Coronary artery (tissue), 2 donors: ENCODE data around the gene EPB41L2.
A peak's percentile ranks its signal among the peaks of the same experiment; 100 is the strongest.
"Not testable (repeated sequence)": the region's sequence is repeated elsewhere in the genome, so short reads cannot be mapped to it uniquely, and the experiment has no call there.

Source experiments
- DNase-seq: peaks from one replicate; pipeline ENCODE4 v3.0.0-alpha.2; 2017; ENCODE audit warnings: low spot score
- H3K27ac ChIP-seq, 2 donors: fragments of 200-600 bp; sonication (generic); one replicate each; pipeline ENCODE4 v1.5.1; 2016 to 2019
- H3K4me3 ChIP-seq: fragments of 200-600 bp; sonication (generic); 2 replicates; pipeline ENCODE4 v1.5.1; 2016; ENCODE audit warnings: mild to moderate bottlenecking, moderate library complexity
- TF ChIP-seq, protein P1 (sequence below): fragments of 200-600 bp; sonication (generic); IDR thresholded peaks from one replicate; pipeline ENCODE4 v1.5.1; 2019; ENCODE audit warnings: antibody characterized with exemption

EPB41L2 gene

DNA sequence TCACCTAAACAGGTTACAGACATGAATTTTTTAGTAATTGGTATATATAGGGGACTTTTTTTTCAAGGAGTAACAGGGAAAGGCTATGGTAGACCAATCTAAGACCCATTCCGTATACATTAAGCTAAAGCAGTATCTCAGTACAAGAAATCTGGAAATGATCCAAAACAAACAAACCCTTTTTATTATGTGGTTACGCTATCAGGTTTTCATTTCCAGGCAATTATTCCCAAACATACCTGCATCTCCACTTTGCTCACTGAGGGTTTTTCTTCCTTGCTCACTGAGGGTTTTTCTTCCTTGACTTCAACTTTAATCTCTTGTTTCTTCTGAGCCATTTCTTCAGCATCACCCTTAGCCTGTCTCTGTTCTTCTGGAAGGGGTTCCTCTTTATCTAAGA, 107.3 kb downstream of the EPB41L2 start:
- no peak overlapping the region for H3K4me3 ChIP-seq
- TF ChIP-seq, protein P1, sequence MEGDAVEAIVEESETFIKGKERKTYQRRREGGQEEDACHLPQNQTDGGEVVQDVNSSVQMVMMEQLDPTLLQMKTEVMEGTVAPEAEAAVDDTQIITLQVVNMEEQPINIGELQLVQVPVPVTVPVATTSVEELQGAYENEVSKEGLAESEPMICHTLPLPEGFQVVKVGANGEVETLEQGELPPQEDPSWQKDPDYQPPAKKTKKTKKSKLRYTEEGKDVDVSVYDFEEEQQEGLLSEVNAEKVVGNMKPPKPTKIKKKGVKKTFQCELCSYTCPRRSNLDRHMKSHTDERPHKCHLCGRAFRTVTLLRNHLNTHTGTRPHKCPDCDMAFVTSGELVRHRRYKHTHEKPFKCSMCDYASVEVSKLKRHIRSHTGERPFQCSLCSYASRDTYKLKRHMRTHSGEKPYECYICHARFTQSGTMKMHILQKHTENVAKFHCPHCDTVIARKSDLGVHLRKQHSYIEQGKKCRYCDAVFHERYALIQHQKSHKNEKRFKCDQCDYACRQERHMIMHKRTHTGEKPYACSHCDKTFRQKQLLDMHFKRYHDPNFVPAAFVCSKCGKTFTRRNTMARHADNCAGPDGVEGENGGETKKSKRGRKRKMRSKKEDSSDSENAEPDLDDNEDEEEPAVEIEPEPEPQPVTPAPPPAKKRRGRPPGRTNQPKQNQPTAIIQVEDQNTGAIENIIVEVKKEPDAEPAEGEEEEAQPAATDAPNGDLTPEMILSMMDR, result no peak
- no peak for DNase-seq
- H3K27ac ChIP-seq, result no peak overlapping the region

GRCh38 chr6:130949553-130949952, 113.5 kb downstream of the EPB41L2 start:
- no peak overlapping the region for H3K4me3 ChIP-seq
- TF ChIP-seq, protein P1, result no peak
- H3K27ac ChIP-seq, result no peak overlapping the region
- DNase-seq, result no peak

- TF ChIP-seq, protein P1, result no peak
- DNase-seq, result no peak
- no peak overlapping the region for H3K4me3 ChIP-seq
- H3K27ac ChIP-seq, result no peak overlapping the region
Measured at GRCh38 chr6:130947464-130947863, 115.6 kb downstream of the EPB41L2 start.

DNA sequence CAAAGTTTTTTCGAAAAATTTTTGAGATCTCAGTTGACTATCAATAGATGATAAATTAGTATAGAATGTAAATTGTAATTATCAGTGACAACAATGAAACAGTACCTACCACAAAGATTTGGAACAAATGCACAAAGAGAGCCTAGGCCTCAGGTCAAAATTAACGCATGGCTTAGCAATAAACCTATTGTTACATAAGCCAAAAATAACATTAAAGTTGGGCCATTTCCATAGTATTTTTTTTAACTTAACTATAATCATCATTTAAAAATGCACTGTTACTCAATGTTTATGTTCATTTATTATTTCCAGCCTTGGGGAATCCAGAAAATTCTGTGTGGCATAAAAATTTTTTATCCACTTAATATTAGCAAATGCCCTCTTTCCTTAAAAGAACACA, 117.0 kb downstream of the EPB41L2 start:
- TF ChIP-seq, protein P1, result no peak
- Histone ChIP-seq H3K4me3 (no peak overlapping the region), H3K27ac (no peak overlapping the region)
- no peak for DNase-seq

DNA sequence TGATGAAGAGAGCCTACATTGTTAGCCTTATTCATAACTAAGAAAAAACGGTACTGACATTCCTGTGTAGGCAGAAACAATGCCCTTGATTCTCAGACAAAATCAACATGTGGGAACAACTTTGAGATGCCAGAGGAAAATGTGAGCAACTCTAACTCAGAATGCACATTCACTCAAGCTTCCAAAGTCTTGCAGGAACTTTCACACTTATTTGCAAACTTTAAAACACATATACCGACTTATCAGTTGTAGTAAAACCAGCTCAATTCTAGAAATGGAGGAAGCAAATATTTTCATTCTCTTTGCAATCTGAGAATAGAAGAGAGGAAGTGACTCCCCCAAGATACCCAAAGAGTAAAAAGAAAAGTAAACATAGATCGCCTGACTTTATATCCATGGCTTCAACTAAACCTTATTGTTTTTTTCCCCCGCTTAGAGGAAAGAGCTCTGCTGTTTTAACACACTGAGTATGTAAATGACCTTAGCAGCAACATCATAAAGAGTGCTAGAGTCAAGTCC, 117.6 kb downstream of the EPB41L2 start:
- TF ChIP-seq, protein P1, result no peak
- DNase-seq, result no peak
- no peak overlapping the region for H3K27ac ChIP-seq

GRCh38 chr6:130944486-130944885, 118.6 kb downstream of the EPB41L2 start:
- H3K4me3 ChIP-seq, result no peak overlapping the region
- peak overlapping the region in 1 of 2 donors; percentile 45 for H3K27ac ChIP-seq
- no peak for DNase-seq
- TF ChIP-seq, protein P1, result no peak

More for the DNA sequence above, 117.6 kb downstream of the EPB41L2 start:
- peak overlapping the region; percentile 20 for H3K4me3 ChIP-seq

- TF ChIP-seq, protein P1, result no peak
- Histone ChIP-seq H3K4me3 (no peak overlapping the region), H3K27ac (no peak overlapping the region)
- no peak for DNase-seq
Measured at GRCh38 chr6:130943738-130944137, 119.3 kb downstream of the EPB41L2 start.

DNA sequence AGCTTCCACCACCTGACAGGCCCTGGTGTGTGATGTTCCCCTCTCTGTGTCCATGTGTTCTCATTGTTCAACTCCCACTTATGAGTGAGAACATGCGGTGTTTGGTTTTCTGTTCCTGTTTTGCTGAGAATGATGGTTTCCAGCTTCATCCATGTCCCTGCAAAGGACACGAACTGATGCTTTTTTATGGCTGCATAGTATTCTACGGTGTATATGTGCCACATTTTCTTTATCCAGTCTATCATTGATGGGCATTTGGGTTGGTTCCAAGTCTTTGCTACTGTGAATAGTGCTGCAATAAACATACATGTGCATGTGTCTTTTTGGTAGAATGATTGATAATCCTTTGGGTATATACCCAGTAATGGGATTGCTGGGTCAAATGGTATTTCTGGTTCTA, 120.3 kb downstream of the EPB41L2 start:
- H3K27ac ChIP-seq, DNase-seq, H3K4me3 ChIP-seq: not testable (repeated sequence)
